Mesothelial cell of epicardium (in vitro differentiated cells): ENCODE measurements around the gene TUBGCP2. TPM values are rescaled to one million over a fixed set of nuclear protein-coding genes. Genes with fewer than 3 reads are reported as not detected.
"Not testable (repeated sequence)": the region's sequence is repeated elsewhere in the genome, so short reads cannot be mapped to it uniquely, and the experiment has no call there.

Experiments used
- DNase-seq, 2 experiments: peaks; one replicate each; pipeline ENCODE4 v3.0.0; 2021; ENCODE audit warnings: low spot score in 2 of 2; ENCODE audit not compliant: unreplicated experiment in 2 of 2
- H3K27ac Mint-ChIP-seq: 2 replicates; pipeline ENCODE4 v1.8.0; 2021; ENCODE audit warnings: mixed read lengths
- H3K27me3 Mint-ChIP-seq: 2 replicates; pipeline ENCODE4 v1.8.0; 2021; ENCODE audit warnings: low read depth, mixed read lengths
- H3K36me3 Mint-ChIP-seq: 2 replicates; pipeline ENCODE4 v1.8.0; 2021; ENCODE audit warnings: mixed read lengths
- H3K4me1 Mint-ChIP-seq: 2 replicates; pipeline ENCODE4 v1.8.0; 2021; ENCODE audit warnings: mixed read lengths
- H3K4me3 Mint-ChIP-seq: 2 replicates; pipeline ENCODE4 v1.8.0; 2021; ENCODE audit warnings: mild to moderate bottlenecking, moderate library complexity, mixed read lengths
- H3K9me3 Mint-ChIP-seq: 2 replicates; pipeline ENCODE4 v1.8.0; 2021; ENCODE audit warnings: mixed read lengths
- CTCF ChIP-seq: fragments of 200-600 bp; sonication (generic); IDR thresholded peaks from one replicate; pipeline ENCODE4 v1.5.0; 2021; ENCODE audit warnings: antibody characterized with exemption; ENCODE audit not compliant: unreplicated experiment
- total RNA-seq: library from RNA; stranded (reverse); gene quantifications from 3 replicates; pipeline ENCODE4 v1.2.1, GENCODE V29; 2021

Gene TUBGCP2
- total RNA-seq, 1 donor from 2014 or later = 69.6 TPM

- Mint-ChIP-seq H3K4me3 (no peak overlapping the region), H3K4me1 (peaks cover 2% of the 10 kb centered on the region), H3K36me3 (no peaks in the 10 kb centered on the region), H3K9me3 (no peaks in the 10 kb centered on the region), H3K27me3 (peaks cover 11% of the 10 kb centered on the region), H3K27ac (no peak overlapping the region)
- no peak for DNase-seq
- TF ChIP-seq CTCF = no peak
These were observed 42.4 kb downstream of the TUBGCP2 start for GRCh38 chr10:133266056-133266795.

- H3K36me3 Mint-ChIP-seq, H3K4me3 Mint-ChIP-seq, H3K4me1 Mint-ChIP-seq, H3K9me3 Mint-ChIP-seq, H3K27ac Mint-ChIP-seq, DNase-seq: not testable (repeated sequence)
- H3K27me3 Mint-ChIP-seq = peaks cover 11% of the 10 kb centered on the region
These were observed 43.6 kb downstream of the TUBGCP2 start for GRCh38 chr10:133265052-133265451.

GRCh38 chr10:133264461-133264860, 44.2 kb downstream of the TUBGCP2 start:
- TF ChIP-seq CTCF = no peak
- H3K4me1 Mint-ChIP-seq = peaks cover 2% of the 10 kb centered on the region
- DNase-seq = no peak
- no peaks in the 10 kb centered on the region for H3K36me3 Mint-ChIP-seq
- no peak overlapping the region for H3K27ac Mint-ChIP-seq
- no peak overlapping the region for H3K4me3 Mint-ChIP-seq
- H3K9me3 Mint-ChIP-seq = no peaks in the 10 kb centered on the region
- peaks cover 11% of the 10 kb centered on the region for H3K27me3 Mint-ChIP-seq

- TF ChIP-seq CTCF = no peak
- Mint-ChIP-seq H3K4me3 (no peak overlapping the region), H3K27me3 (peaks cover 11% of the 10 kb centered on the region), H3K27ac (no peak overlapping the region), H3K36me3 (no peaks in the 10 kb centered on the region), H3K4me1 (peaks cover 2% of the 10 kb centered on the region), H3K9me3 (no peaks in the 10 kb centered on the region)
- no peak for DNase-seq
These were observed 45.0 kb downstream of the TUBGCP2 start for GRCh38 chr10:133263674-133264073.

GRCh38 chr10:133262696-133263095, 46.0 kb downstream of the TUBGCP2 start:
- Mint-ChIP-seq H3K36me3 (no peaks in the 10 kb centered on the region), H3K27me3 (peaks cover 11% of the 10 kb centered on the region), H3K4me1 (peaks cover 3% of the 10 kb centered on the region), H3K9me3 (no peaks in the 10 kb centered on the region), H3K27ac (no peak overlapping the region), H3K4me3 (peak overlapping the region; percentile 70)
- no peak for TF ChIP-seq CTCF
- DNase-seq = no peak

- peak overlapping the region; percentile 70 for H3K4me3 Mint-ChIP-seq
- TF ChIP-seq CTCF = no peak
- peak; percentile 70 to 75 for DNase-seq
- no peak overlapping the region for H3K27ac Mint-ChIP-seq
- H3K36me3 Mint-ChIP-seq = no peaks in the 10 kb centered on the region
- peaks cover 19% of the 10 kb centered on the region for H3K27me3 Mint-ChIP-seq
- no peaks in the 10 kb centered on the region for H3K9me3 Mint-ChIP-seq
- H3K4me1 Mint-ChIP-seq = peaks cover 11% of the 10 kb centered on the region
These were observed 46.8 kb downstream of the TUBGCP2 start for GRCh38 chr10:133261726-133262325.
